Endothelial cell (in vitro differentiated cells): ENCODE results near the gene PTX3. TPM values are rescaled to one million over a fixed set of nuclear protein-coding genes. Genes with fewer than 3 reads are reported as not detected.

Source experiments
- DNase-seq: peaks from one replicate; pipeline ENCODE4 v3.0.0; 2021; ENCODE audit warnings: low spot score
- H3K27ac Mint-ChIP-seq: one replicate; pipeline ENCODE4 v1.8.0; 2021; ENCODE audit warnings: mixed read lengths, inconsistent platforms; ENCODE audit not compliant: unreplicated experiment
- H3K27me3 Mint-ChIP-seq: one replicate; pipeline ENCODE4 v1.8.0; 2021; ENCODE audit warnings: mild to moderate bottlenecking, moderate library complexity, mixed read lengths, inconsistent platforms; ENCODE audit not compliant: unreplicated experiment
- H3K36me3 Mint-ChIP-seq: one replicate; pipeline ENCODE4 v1.8.0; 2021; ENCODE audit warnings: mild to moderate bottlenecking, low read depth, mixed read lengths, inconsistent platforms; ENCODE audit not compliant: unreplicated experiment
- H3K4me1 Mint-ChIP-seq: one replicate; pipeline ENCODE4 v1.8.0; 2021; ENCODE audit warnings: mild to moderate bottlenecking, mixed read lengths, inconsistent platforms; ENCODE audit not compliant: unreplicated experiment
- H3K4me3 Mint-ChIP-seq: one replicate; pipeline ENCODE4 v1.8.0; 2021; ENCODE audit warnings: mild to moderate bottlenecking, mixed read lengths, inconsistent platforms; ENCODE audit not compliant: unreplicated experiment
- H3K9me3 Mint-ChIP-seq: one replicate; pipeline ENCODE4 v1.8.0; 2021; ENCODE audit warnings: mixed read lengths, inconsistent platforms; ENCODE audit not compliant: unreplicated experiment
- total RNA-seq: library from RNA; stranded (reverse); fragmentation: NEBNext Ultra II Directional; extraction: Animal tissue kit (Norgen Biotek cat#: 25700); gene quantifications from one replicate; pipeline ENCODE4 v1.2.1, GENCODE V29; 2021; ENCODE audit not compliant: unreplicated experiment
- TF ChIP-seq, protein P1 (sequence below): fragments of 200-600 bp; sonication (generic); IDR thresholded peaks from one replicate; pipeline ENCODE4 v1.5.0; 2021; ENCODE audit warnings: antibody characterized with exemption; ENCODE audit not compliant: unreplicated experiment

PTX3 gene
- total RNA-seq, 1 donor from 2014 or later: 0.13 TPM

DNA sequence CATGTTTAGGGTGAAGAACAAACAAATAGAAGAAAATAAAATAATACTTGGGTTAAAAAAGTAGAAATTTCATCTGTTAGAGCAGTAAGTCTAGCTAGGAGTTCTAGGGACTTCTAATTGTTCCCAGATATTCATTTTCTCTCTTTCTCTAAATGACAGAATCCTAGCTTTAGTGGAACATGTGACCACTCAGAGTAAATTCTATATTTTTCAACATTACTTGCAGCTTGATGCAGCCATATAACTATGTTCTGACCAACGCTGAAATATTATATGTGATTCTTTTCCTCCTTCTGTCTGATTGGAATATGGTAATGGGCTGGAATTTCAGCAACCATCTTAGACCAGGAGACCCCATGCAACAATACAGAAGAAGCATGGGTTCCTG, 8.1 kb downstream of the PTX3 start:
- DNase-seq: no peak
- TF ChIP-seq, protein P1, sequence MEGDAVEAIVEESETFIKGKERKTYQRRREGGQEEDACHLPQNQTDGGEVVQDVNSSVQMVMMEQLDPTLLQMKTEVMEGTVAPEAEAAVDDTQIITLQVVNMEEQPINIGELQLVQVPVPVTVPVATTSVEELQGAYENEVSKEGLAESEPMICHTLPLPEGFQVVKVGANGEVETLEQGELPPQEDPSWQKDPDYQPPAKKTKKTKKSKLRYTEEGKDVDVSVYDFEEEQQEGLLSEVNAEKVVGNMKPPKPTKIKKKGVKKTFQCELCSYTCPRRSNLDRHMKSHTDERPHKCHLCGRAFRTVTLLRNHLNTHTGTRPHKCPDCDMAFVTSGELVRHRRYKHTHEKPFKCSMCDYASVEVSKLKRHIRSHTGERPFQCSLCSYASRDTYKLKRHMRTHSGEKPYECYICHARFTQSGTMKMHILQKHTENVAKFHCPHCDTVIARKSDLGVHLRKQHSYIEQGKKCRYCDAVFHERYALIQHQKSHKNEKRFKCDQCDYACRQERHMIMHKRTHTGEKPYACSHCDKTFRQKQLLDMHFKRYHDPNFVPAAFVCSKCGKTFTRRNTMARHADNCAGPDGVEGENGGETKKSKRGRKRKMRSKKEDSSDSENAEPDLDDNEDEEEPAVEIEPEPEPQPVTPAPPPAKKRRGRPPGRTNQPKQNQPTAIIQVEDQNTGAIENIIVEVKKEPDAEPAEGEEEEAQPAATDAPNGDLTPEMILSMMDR: no peak
- Mint-ChIP-seq H3K4me3 (no peak overlapping the region), H3K27ac (no peak overlapping the region), H3K9me3 (no peaks in the 10 kb centered on the region), H3K4me1 (no peaks in the 10 kb centered on the region), H3K27me3 (peaks cover 1% of the 10 kb centered on the region), H3K36me3 (no peaks in the 10 kb centered on the region)

DNA sequence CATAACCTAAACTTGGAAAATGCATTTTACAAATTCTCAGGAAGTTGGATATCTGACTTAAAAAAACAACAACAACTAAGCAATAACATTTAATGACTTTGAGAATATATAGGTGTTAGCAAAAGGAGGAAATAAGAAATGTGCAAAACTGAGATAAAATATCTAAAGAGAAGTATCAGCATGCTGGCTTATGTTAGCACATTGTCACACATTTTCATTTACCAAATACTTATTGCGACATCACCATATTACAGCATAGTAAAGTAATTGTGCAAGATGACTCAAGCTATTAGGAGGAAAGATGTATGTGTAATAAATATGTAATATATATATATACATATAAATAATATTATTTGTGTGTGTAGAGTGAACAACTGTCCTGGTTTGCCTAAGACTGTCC, 9.2 kb downstream of the PTX3 start:
- DNase-seq: no peak

GRCh38 chr3:157447026-157447694, 10.5 kb downstream of the PTX3 start:
- TF ChIP-seq, protein P1: no peak
- H3K4me3 Mint-ChIP-seq: no peak overlapping the region
- H3K27ac Mint-ChIP-seq: no peak overlapping the region
- H3K9me3 Mint-ChIP-seq: no peaks in the 10 kb centered on the region
- DNase-seq: no peak
- no peaks in the 10 kb centered on the region for H3K36me3 Mint-ChIP-seq
- H3K4me1 Mint-ChIP-seq: peaks cover 3% of the 10 kb centered on the region
- H3K27me3 Mint-ChIP-seq: peaks cover 1% of the 10 kb centered on the region

More for the DNA sequence above, 9.2 kb downstream of the PTX3 start:
- no peaks in the 10 kb centered on the region for H3K9me3 Mint-ChIP-seq
- H3K4me3 Mint-ChIP-seq: no peak overlapping the region
- no peaks in the 10 kb centered on the region for H3K36me3 Mint-ChIP-seq
- peaks cover 1% of the 10 kb centered on the region for H3K27me3 Mint-ChIP-seq
- H3K27ac Mint-ChIP-seq: no peak overlapping the region
- TF ChIP-seq, protein P1: no peak
- no peaks in the 10 kb centered on the region for H3K4me1 Mint-ChIP-seq

DNA sequence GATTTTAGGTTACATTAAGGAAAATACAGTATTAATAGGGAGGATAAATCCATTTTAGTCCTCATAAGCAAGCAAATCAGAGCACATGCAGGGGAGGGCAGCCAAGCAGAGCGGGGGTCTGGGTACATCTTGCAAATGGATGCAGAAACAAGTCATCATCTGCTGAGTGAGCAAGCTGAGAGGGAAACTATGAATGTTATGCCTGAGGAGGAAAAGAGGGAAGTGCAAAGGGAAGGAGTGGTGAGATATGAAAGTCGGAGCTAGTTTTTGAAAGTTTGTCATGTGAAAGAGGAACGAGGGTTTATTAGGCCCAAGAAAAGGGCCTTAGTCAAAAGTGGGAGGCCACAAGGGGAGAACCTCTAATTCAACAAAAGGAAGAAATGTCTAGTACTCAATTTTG, 15.4 kb downstream of the PTX3 start:
- no peak for DNase-seq
- no peaks in the 10 kb centered on the region for H3K36me3 Mint-ChIP-seq
- no peaks in the 10 kb centered on the region for H3K27me3 Mint-ChIP-seq
- TF ChIP-seq, protein P1: no peak
- no peak overlapping the region for H3K4me3 Mint-ChIP-seq
- no peak overlapping the region for H3K27ac Mint-ChIP-seq
- H3K4me1 Mint-ChIP-seq: peaks cover 4% of the 10 kb centered on the region
- H3K9me3 Mint-ChIP-seq: no peaks in the 10 kb centered on the region

DNA sequence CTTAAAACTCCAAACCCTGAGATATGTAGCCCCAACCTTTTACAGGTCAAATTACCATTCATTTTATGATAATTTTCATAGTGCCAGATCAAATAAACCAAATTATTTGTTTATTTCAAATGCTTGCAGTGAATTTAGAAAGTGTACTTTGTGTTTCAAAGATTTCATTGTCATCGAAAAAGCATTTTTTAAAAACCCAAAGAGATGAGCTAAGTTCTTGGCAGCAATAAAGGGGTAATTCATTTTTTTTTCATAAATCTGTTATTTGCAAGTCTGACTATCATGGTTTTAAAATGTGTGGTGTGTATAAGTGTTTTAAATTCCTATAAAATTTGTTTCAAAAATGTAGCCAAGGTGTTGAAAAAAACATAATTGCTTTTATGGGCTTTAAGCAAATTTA, 17.2 kb downstream of the PTX3 start:
- H3K4me1 Mint-ChIP-seq: peaks cover 4% of the 10 kb centered on the region
- TF ChIP-seq, protein P1: no peak
- H3K9me3 Mint-ChIP-seq: no peaks in the 10 kb centered on the region
- no peak overlapping the region for H3K4me3 Mint-ChIP-seq
- no peak overlapping the region for H3K27ac Mint-ChIP-seq
- DNase-seq: no peak
- H3K36me3 Mint-ChIP-seq: no peaks in the 10 kb centered on the region
- H3K27me3 Mint-ChIP-seq: no peaks in the 10 kb centered on the region
